Activated naive CD4-positive, alpha-beta T cell treated with anti-CD3 and anti-CD28 coated beads, Interleukin-2, amount 50 U/mL, for 16 hours (primary cell): ENCODE results near the gene SPRYD3.

Experiments used
- DNase-seq: peaks from one replicate; pipeline ENCODE4 v3.0.0-alpha.2; 2020

Gene SPRYD3

DNA sequence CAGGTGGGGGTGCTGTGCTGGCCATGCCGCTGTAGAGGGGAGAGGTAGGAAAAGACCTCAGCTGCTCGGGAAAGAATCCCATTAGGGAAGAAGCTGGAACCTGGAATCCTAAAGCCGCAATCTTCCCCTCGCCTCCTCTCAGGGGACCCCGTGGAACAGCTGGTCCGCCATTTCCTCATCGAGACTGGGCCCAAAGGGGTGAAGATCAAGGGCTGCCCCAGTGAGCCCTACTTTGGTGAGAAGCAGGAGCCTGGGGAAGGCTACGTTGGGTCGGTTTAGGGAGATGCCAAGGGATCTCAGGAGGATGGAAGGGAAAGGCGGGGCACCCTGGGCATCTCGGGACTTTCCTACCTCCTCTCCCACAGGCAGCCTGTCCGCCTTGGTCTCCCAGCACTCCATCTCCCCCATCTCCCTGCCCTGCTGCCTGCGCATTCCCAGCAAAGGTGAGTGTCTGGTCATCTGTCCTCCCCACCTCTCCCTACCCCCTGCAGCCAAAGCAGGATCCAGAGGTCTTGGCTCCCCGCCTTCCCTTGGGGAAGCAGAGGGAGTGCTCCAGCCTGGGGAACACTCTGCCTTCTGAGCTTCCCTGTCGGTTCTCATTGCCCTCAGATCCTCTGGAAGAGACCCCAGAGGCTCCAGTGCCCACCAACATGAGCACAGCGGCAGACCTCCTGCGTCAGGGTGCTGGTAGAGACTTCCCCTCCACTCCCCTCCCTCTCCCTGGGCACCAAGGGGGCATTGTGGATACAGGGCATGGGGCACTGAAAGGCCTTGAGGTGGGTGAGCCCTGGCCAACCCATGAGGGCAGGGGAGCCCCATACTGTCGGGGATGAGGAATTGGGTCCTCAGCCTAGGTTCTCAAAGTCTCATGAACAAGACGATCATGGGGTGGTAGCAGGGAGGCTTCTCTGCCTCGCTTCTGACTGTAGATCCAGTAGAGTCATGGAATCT lies 16.9 kb downstream of the SPRYD3 start:
- DNase-seq: no peak

DNA sequence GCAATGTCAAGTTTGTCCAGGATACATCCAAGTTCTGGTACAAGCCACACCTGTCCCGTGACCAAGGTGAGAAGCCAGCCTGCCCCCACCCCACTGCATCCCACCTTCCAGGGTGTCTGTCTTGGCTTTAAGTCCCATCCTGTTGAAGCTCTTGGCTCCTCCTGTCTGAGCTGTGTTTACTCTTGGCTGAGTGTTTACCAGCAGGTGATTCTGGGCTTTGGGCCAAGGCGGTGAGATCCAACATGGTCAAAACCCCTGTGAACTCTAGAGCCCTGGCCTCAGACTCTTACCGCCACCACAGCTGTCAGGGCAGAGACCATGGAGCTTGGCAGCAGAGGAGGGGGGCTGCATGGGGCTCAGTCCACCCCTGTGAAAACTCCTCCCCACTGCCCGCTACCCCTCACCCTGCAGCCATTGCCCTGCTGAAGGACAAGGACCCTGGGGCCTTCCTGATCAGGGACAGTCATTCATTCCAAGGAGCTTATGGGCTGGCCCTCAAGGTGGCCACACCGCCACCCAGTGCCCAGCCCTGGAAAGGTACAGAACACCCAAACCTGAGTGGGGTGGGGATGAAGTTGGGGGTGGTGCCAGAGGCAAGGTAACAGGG lies 17.7 kb downstream of the SPRYD3 start:
- DNase-seq: no peak

- no peak for DNase-seq
Observed at GRCh38 chr12:53060721-53061276, 18.4 kb downstream of the SPRYD3 start.

DNA sequence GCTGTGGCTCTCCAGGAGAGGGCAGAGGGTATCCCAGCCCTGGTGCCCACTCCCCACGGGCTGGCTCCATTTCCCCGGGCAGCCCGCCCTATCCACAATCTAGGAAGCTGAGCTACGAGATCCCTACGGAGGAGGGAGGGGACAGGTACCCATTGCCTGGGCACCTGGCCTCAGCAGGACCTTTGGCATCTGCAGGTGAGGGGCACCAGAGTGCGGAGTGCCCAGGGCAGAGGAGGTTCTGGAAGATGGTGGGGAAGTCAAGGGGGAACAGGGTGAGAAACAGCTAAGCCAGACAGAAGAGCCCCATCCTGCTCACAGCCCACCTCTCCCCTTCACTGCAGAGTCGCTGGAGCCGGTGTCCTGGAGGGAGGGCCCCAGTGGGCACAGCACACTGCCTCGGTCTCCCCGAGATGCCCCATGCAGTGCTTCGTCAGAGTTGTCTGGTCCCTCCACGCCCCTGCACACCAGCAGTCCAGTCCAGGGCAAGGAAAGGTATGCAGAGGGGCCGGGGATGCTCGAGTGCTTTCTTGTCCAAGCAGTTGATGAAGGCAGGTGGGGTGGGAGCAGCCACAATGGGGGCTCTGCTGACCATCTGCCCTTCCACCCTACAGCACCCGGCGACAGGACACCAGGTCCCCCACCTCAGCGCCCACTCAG lies 19.0 kb downstream of the SPRYD3 start:
- no peak for DNase-seq

DNA sequence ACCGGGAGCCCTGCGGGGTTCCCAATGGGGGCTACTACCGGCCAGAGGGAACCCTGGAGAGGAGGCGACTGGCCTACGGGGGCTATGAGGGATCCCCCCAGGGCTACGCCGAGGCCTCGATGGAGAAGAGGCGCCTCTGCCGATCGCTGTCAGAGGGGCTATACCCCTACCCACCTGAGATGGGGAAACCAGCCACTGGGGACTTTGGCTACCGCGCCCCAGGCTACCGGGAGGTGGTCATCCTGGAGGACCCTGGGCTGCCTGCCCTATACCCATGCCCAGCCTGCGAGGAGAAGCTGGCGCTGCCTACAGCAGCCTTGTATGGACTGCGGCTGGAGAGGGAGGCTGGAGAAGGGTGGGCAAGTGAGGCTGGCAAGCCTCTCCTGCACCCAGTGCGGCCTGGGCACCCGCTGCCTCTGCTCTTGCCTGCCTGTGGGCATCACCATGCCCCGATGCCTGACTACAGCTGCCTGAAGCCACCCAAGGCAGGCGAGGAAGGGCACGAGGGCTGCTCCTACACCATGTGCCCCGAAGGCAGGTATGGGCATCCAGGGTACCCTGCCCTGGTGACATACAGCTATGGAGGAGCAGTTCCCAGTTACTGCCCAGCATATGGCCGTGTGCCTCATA lies 19.6 kb downstream of the SPRYD3 start:
- DNase-seq: no peak

GRCh38 chr12:53058674-53059433 lies 20.3 kb downstream of the SPRYD3 start:
- no peak for DNase-seq

DNA sequence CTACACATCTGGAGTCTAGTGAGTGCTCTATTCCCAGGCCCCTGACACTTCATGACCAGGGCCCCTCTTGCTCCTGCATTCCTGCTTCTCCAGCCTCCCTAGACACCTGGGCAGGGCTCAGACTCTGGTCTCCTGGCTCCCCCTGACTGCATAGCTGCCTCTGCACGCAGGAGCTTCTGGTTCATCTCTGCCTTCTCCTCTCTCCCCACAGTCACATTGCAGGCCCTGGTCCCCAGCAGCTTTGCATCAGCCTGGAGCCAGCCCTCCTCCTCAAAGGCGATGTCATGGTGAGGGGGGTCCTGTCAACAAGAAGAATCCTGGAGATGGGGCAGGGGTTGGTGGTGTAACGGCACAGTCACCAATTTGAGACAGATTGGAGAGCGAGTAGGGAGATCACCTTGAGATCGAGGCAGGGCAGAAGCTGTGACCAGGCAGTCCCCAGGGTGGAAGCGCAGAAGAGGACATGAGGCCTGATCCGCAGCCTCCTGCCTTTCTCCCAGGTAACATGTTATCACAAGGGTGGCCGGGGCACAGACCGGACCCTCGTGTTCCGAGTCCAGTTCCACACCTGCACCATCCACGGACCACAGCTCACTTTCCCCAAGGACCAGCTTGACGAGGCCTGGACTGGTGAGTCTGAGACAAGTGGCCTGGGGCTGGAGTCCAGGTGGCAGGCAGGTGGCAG lies 21.2 kb downstream of the SPRYD3 start:
- DNase-seq: no peak

GRCh38 chr12:53056901-53057300 lies 22.3 kb downstream of the SPRYD3 start:
- DNase-seq: no peak

DNA sequence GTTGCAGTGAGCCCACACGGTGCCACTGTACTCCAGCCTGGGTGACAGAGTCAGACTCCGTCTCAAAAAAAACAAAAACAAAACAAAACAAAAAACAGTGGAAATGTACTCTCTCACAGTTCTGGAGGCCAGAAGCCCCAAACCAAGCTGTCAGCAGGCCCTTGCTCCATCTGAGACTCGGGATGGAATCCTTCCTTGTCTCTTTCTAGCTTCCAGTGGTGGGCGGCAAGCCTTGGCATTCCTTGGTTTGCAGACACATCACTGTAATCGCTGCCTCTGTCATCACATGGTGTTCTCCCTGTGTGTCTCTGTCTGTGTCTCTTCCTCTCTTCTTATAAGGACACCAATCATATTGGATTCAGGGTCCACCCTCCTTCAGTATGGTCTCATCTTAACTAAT lies 22.9 kb downstream of the SPRYD3 start:
- DNase-seq: no peak

DNA sequence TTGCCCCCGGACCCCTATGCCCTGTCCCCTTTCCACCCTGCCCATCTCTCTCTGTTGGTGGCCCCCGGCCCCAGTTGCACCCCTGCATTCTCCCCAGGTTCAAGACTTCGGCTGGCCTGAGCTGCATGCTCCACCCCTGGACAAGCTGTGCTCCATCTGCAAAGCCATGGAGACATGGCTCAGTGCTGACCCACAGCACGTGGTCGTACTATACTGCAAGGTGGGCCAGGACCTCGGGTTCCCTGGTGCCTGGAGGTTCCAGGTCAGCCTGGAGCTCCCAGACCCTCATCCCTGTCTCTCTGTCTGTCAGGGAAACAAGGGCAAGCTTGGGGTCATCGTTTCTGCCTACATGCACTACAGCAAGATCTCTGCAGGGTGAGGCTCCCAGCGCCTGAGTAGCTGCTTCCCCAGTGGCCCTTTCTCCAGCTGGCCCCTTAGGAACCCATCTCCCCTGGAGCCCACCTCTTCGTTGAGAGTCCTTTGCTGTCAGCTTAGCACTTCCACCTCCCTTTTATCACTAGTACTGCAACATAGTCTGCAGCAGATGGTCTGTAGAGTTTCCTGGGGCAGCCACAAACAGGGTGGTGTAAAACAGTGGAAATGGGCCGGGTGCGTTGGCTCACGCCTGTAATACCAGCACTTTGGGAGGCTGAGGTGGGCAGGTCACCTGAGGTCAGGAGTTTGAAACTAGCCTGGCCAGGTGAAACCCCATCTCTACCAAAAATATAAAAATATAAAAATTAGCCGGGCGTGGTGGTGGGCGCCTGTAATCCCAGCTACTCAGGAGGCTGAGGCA lies 23.5 kb downstream of the SPRYD3 start:
- peak; percentile 5 for DNase-seq

DNA sequence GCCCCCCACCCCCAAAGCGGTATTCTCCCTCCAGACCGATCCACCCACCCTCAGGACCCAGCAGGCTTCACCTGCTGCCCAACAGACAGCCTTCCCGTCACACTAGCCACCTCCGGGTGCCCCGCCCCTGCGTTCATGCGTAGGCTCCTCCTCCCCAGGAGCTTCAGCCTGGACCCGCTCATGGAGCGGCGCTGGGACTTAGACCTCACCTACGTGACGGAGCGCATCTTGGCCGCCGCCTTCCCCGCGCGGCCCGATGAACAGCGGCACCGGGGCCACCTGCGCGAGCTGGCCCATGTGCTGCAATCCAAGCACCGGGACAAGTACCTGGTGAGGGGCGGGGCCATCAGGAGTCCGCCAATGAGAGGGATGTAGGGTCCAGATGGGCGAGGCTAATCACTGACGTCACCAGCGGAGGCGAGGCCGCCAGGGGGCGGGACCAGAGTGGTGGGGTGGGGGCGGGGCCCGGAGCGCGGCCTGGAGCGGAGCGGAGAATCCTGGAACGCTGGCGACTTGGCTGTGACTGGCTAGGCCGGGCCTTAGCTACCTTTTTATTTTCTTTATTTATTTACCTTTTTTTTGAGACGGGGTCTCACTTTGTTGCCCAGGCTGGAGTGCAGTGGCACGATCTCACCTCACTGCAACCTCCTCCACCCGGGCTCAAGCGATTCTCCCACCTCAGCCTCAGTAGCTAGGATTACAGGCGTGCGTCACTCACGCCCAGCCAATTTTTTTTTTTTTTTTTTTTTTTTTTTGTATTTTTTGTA lies 24.9 kb downstream of the SPRYD3 start:
- peak; percentile 94 for DNase-seq

DNA sequence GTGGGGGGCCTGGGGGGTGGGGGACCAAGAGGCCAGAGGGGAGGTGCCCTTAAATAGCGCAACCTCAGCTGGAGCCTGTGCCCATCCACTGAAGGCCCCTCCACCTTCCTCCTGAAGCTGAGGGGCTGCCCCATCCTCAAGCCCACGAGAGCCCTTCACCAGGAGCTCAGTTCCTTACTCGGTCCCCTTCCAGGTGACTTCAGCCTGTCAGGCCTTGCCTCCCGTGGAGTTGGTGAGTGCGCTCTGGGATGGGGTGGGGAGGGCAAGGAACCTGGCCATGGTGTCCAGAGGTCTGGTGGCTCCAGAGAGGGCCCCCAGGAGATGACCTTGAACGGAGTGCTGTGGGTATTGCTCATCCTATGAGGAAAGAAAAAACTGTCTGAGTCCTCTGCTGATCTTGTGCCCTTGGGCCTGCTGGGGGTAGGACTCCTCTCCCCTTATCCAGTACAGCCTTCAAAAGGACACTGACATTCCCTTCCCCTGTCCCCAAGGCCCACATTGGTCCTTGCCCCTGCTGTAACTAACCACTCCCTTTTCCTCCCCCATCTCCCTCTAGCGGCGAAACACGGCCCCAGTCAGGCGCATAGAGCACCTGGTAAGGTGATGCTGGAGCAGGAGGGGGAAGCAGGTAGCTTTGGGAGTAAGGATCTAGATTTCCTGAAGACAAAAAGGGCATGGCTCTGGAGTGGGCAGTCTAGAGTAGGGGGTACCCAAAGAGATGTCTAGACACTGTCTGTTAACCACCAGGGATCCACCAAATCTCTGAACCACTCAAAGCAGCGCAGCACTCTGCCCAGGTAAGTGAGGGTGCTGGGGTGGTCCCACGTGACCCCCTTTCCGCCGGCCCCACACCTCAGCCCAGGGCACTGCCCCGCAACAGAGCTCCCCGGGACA lies 25.7 kb downstream of the SPRYD3 start:
- peak; percentile 61 for DNase-seq

DNA sequence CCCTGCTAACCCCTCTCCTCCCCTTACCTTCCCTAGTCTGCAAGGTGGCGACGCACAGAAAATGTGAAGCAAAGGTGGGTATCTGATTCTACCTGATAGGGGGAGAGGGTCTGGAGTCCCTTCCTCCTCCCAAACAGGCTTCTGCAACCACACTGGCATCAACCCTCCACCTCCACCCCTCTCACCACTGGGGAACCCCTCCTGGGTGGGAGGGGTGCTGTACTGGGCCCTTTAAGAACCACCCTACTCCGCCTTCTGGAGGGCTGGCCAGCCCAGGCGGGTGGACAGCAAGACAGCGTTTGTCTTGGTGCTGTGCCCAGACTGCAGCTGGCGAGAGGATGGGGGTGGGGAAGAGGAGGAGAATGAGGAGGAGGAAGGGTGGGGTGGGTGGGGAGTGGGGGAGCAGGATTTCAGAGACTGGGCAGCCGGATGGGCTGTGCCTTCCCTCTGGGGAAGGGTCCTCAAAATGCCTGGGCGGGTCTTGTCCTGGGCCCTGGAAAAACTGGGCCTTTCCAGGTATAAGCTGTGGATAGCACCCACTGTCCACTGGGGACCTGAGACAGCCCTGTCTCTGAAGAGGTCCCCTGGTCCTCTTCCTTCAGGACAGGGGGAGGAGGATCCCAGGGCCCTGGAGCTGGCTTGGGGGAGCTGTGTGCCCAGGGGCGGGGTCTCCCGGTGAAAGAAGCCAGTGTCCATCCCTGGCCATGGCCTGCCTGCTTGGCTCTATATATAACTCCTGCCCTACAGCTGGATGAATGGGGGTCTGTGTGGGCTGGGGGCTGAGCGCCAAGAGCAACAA lies 26.6 kb downstream of the SPRYD3 start:
- DNase-seq: no peak

GRCh38 chr12:53051881-53052412 lies 27.2 kb downstream of the SPRYD3 start:
- DNase-seq: no peak

DNA sequence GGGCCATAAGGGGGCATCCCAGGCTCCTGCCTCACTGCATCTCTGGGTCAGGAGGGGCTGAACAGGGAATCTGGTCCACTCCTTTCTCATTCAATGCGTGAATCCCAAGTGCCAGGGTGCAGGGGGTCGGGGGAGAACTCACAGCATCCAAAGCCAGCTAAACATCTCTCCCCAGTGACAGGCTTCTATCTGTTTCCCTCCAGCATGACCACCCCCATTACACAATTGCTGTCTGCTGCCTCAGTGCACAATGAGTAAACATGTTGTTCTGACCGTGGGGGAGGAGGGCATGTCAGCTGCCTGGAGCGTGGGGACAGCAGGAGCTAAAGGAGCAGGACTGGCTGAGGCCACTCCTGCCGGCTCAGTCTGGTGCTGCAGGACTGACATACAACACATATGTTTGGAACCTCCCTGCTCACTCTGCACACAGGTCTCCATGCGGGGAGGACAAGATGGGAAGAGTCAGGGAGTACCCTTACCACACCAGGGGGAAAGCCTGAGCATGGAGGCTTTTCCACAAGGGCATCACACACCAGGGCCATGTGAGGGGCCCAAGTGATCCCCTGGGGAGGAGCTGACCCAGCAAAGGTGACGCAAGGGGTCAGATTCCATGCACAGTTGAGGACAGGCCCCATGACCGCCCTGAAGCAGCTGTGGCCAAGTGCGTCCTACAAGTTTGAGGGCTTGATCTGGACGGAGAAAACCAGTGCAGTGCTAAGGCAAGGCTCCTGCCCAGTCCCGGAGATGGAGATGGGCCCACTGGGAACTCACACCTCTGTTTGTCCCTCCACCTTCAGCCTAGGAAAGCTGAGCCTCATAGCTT lies 27.9 kb downstream of the SPRYD3 start:
- DNase-seq: no peak

DNA sequence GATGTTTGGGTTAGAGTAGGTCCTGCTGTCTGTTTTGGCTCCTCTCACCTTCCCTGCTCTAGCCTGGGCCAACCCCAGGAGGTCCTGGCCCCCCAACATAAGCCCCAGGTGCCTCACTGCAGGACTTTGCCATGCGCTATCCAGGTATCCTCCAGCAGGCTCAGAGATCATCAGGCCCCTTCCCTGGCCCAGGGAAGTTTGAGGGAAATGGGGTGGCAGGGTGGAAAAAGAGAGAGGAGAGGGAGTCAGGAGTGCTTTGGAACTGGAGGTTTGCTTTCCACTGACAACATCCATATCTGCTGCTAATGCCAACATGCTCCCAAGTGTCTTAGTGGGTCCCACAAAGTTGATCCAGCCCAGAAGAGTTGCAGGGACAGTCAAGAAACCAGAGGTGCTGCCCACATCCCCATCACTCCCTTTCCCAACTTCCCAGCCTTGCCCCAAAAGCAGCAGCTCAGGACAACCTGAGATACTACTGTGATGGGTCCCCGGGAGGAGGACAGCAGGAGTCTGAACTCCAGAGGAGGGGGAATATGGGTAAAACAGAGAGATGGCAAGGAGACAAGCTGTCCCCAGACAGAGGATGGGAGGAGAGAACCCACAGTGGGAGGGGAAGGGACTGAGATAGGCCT lies 28.6 kb downstream of the SPRYD3 start:
- no peak for DNase-seq
